GM20431 (cell line): ENCODE data around the gene FAM219A.
"Not testable (repeated sequence)": the region's sequence is repeated elsewhere in the genome, so short reads cannot be mapped to it uniquely, and the experiment has no call there.

Experiments
- in situ Hi-C: fragments of 300-500 bp; cut with MseI, MboI; formaldehyde crosslinking; loops from one replicate; pipeline ENCODE4 v1.15.0; 2020; ENCODE audit warnings: low sequenced_read_pairs; ENCODE audit not compliant: unreplicated experiment

FAM219A gene

GRCh38 chr9:34490360-34490759 is 32.0 kb upstream of the FAM219A start:
- in situ Hi-C loops, result no loop called here

GRCh38 chr9:34486572-34486971 is 28.2 kb upstream of the FAM219A start:
- in situ Hi-C loops, result no loop called here

DNA sequence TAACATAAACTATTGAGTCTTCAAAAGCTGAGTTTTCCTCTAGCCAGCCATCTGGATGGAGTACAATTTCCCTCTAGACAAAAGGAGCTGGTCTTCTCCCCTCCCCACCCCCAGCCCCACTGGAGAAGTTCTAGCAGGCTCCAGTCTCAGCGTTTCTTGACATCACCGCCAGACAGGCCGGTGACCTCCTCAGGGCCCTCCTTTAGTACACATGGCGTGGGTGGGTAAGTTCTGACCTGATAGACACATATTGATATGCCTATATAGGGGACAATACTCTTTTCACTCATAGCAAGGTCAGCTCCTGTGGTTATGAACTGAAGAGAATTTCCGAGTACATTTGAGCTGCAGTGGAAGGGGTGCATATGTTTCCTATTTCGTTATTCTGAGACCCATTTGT is 27.5 kb upstream of the FAM219A start:
- in situ Hi-C loops, result no loop called here

GRCh38 chr9:34484678-34485077 is 26.3 kb upstream of the FAM219A start:
- in situ Hi-C loops, result no loop called here

- in situ Hi-C loops, result not testable (repeated sequence)
Observed at GRCh38 chr9:34482746-34483145, 24.4 kb upstream of the FAM219A start.

- in situ Hi-C loops, result not testable (repeated sequence)
Observed at GRCh38 chr9:34481620-34482019, 23.2 kb upstream of the FAM219A start.

GRCh38 chr9:34479431-34479866 is 21.1 kb upstream of the FAM219A start:
- in situ Hi-C loops, result no loop called here

GRCh38 chr9:34477541-34477940 is 19.2 kb upstream of the FAM219A start:
- in situ Hi-C loops, result no loop called here

DNA sequence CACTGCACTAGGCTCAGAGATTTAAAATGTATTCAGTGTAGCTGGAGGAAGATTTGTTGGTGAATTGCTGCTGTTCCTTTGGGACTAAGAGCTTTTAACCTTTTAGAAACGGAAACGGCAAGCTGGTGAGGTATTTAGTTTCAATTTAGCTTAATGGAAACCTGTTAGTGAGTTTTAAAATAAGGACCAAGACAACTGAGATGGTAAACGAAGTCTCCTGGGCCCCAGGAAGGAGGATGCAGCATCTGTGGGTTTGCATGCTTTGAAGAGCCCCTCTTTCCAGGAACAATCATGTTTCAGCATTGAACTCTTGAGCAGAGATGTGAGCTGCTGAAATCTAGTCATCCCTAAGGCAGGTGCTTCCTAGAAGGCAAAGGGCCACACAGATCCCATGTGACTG is 16.7 kb upstream of the FAM219A start:
- in situ Hi-C loops, result no loop called here

DNA sequence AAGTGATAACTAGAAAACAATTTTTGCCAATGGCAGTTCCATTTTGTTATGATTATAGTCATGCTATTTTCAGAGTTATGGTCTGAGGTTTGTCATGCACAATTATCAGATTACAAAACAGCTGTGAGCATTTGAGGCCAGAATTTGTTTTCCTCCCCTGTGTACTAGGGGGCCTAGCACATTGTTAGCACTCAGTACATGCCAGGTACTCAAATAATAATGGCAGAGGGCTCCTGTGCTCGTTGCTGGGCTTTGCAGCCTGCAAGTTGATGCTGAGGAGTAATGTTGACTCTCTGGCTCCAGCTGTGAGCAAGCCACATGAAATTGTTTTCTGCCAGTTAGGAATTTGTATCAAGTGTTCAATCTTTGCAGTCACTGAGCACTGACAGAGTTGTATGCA is 7.1 kb upstream of the FAM219A start:
- in situ Hi-C loops, result no loop called here

DNA sequence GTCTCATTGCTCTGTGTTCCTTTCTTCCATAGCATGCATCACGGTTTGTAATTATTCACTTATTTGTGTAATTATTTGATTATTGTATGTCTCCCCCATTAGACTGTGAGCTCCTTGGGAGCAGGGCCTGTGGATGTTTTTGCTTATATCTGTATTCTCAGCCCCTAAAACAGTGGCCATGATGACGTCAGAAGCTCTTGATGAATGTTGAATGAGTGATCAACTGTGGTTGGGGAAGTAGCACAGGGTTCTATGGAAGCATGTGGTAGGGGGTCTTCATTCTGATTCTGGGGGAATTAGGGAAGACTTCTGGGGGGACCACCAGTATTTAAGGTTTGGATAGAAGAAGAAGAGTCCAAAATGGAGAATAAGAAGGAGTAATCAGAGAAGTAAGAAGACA is 6.2 kb upstream of the FAM219A start:
- in situ Hi-C loops, result no loop called here

DNA sequence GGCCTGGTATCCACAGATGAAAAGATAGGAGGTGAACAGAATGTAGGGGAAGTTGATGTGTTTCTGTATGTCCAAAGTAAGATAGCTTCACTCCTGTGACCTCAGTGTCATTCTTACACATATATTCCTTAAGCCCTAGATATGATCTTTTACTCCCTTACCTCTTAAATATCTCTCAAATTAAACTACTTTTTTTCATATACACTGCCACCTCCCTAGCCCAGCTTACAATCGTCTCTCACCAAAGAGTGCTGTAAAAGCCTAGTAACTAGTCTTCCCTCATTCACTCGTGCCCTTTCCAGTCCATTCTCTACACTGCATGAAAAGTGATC is 5.5 kb upstream of the FAM219A start:
- in situ Hi-C loops, result no loop called here

DNA sequence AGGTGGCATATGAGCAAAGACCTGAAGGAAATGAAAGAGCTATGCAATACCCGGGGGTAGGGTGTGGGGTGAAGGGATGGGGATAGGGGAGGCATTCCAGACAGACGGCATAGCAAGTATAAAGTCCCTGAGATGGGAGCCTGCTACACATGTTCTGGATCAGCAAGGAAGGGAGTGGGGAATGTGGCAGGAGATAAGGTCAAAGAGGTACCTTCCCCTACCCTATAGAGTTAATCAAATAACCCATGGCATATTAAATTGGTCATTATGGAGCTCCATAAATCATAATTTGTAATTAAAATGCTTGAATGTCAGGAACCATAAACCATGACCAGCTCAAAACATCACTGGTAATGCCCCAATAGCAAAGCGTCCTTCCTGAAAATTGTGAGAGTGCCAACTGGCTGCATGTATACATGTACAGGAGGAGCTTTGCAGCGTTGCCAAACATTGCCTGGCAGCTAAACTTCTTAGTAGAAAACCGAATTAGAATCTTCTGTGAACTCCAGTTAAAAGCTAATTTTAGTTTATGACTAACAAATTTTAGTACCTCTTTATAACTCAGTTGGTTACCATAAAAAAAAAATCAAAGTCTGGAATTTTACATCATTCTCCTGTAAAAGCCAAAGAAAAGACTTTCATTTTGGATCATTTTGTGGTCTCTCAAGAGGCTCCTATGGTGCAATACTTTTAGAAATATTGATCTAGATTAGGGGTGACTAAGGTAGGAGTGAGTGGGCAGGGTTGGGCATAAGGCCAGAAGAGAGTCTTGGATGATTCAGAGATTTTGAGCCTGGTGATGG is 4.9 kb upstream of the FAM219A start:
- in situ Hi-C loops, result no loop called here

DNA sequence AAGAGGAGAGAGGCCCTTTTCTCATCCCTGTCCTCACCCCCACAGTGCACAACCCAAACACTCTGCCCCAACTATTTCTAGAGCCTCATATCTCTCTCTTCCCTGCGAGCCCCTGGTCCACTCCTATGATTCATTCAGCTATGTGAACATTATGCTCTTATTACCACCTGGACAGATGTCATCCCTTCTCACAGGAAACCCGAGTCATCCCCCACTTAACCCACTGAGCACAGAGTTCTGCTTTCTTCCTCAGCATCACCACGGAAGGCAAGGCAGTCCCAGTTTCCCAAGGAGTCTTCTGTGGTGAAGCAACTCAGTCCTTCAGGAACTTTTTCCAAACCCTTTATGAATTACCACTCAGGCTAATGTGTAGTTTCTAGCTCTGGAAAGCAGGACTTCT is 1.6 kb upstream of the FAM219A start:
- in situ Hi-C loops, result no loop called here

- in situ Hi-C loops, result no loop called here
Observed at GRCh38 chr9:34459356-34459755, 986 bp upstream of the FAM219A start.

- in situ Hi-C loops, result no loop called here
Observed at GRCh38 chr9:34458959-34459340, 580 bp upstream of the FAM219A start.

DNA sequence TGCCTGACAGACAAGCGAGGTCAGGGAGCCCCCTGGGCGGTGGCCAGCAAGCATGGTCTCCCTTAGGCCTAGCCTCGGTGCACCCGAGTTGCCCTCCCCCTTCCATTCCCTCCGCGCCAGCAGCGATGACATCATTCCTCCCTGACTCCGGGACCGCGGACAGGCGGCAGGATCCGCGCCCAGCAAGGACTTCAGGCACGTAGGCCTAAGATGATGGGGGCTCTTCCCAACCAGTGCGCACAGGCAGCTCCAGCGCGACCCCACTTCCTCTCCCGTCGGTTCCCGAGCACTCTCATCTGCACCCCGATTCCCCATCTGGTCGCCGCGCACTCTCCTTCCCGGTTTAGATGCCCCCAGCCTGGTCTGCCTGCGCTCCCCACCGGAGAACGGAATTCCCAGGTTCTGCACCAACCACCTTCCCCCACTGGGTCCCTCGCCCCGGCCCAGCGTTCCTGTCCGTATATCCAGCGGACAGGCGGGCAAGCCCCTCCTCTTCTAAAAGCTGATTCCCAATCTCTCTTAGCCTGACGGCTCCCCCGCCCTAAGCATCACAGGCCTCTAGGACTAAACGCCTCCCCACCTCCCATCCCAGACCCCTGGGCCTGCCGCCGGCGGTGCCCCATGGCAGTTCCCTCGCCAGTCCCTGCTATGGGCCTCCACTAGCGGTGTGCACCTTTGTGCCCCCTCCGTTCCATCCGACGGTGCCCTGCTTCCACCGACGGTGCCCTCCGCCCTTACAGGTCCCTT is 931 bp downstream of the FAM219A start:
- in situ Hi-C loops, result no loop called here

DNA sequence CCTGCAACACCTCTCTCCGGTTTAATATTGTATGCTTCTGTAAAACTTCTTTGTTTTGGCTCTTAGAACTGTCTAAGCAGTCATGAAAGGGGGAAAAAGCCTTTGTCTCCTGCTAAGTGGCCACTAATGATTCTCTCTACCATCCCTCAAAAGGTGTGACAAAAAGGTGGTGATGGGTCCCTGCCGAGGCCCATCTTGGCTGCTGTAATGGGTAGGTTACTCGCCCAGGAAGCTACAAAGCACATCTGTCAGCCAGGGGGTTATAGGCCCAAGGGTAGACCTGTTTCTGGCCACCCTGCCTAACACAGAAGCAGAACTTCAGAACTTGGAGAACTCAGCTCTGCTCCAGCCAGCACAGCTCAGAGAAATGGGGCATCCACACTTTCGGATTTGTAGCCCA is 1.6 kb downstream of the FAM219A start:
- in situ Hi-C loops, result no loop called here

- in situ Hi-C loops, result no loop called here
Observed at GRCh38 chr9:34456151-34456550, 2.2 kb downstream of the FAM219A start.

- in situ Hi-C loops, result no loop called here
Observed at GRCh38 chr9:34454571-34455065, 3.8 kb downstream of the FAM219A start.

GRCh38 chr9:34452568-34452967 is 5.8 kb downstream of the FAM219A start:
- in situ Hi-C loops, result no loop called here

DNA sequence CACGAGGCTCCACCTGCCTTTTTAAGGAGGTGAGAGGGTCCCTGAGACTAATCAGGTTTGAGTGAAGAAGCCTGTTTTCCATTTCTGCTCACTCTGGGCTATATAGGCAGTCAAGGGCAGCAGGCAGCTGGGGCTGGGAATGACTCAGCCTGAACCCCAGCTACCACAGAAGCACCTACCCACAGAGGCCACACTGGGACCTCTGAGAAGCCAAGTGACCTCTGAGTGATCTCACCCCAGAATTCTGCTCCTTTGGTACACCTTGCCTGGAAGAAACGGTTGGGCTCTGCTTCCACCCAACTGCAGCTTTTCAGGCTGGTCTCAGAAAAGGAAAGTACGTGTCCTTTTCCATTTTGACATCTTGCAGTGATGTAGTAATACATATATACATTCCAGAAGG is 6.8 kb downstream of the FAM219A start:
- in situ Hi-C loops, result no loop called here
